NCI-H2196 treated with DMSO at 0.1 percent for 48 hours (cell line): ENCODE measurements around the gene MRPS18A.

Source experiments
- DNase-seq: peaks from one replicate; lab custom pipeline; 2025; ENCODE audit not compliant: unreplicated experiment; lab: John Stamatoyannopoulos, UW

MRPS18A gene

DNA sequence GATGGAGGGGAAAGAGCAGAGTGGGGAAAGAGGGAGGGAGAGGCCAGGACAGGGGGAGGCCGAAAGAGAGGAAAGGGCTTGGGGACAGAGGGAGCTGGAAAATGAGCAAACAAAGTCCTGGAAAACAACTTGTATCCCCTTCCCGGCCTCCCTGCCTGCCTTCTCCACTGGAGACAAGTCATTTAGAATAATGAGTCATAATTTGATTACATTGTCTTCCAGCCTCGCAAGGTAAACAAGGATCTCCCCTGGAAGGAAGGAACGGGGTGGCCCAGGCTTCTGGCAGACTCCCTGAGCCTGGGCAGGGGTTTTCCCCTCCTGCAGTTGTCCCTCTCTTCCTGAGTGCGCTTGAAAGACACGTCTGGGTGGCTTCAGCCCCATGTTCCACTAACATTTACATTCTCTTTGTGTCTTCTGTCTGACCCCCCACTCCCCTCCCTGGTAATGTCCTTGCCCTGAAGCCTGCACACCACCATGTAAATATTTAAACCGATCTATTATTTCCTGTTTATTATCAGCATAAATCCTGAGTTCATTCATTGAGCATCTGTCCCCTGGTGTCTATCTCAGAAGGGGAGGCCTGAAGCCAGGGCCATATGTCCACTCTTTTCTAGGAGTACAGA is 12.1 kb upstream of the MRPS18A start:
- DNase-seq, result no peak

DNA sequence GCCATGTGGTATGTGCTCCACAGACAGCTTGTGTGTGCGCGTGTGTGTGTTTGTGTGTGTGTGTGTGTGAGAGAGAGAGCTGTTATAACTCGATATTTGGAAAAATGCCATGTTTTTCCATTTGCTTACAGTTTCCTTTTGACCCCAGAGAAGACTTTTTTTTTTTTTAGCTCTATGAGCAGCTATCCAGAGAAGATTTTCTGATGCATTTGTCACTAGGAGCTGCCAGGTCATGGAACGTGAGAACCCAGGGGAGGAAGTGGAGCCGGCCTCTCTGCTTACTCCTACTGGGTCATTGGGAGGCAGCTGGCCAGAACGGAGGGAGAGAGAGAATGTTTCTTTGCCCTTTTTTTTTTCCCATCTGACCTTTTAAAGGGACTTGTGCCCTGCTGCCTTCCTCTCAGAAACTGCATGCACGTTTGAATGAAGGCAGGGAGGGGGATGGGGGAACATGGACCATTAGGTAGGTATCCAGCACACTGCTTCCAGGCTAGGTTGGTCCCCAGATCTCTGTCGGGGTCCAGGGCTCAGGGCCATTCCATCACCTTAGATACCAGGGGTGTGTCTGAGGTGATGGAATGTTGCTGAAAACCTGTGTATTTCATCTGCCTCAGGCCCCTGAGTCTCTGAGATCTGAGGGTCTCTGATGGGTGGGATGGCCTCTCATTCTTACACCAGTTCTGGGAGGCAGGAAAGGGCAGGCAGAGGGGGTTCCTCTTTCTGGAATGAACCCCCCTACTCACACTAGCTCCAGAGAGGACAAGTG is 11.2 kb upstream of the MRPS18A start:
- DNase-seq, result peak; percentile 40

DNA sequence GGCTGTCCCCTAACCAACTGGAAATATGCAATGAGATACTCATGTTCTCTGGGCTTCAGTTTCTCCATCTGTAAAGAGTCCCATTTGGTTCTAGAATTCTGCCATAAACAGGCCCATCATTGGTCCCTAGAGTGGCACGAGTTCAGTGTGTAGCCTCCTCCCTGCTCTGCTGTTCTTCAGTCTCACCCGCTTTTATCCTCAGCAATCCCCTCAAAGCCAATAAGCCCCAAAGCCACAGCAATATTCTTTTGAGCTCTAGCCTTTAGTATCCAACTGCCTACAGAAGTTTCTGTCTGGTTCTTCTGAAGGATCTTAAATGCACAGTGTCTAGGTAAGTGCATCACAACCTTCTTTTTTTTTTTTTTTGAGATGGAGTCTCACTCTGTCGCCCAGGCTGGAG is 9.8 kb upstream of the MRPS18A start:
- no peak for DNase-seq

DNA sequence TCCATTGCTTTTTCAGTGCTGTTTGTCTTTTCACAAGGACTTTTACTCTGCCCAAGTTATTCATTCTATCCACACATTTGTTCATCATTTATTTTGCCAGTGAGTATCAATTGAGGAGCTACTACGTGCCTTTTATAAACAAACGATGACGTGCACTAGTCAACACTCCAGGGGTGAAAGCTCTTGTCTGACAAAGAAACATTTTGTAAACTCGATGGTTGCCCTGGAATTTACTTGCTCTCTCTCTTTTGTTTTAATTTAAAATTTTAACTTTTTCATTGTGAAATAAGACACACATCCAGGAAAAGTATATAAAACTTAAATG is 8.3 kb upstream of the MRPS18A start:
- no peak for DNase-seq

DNA sequence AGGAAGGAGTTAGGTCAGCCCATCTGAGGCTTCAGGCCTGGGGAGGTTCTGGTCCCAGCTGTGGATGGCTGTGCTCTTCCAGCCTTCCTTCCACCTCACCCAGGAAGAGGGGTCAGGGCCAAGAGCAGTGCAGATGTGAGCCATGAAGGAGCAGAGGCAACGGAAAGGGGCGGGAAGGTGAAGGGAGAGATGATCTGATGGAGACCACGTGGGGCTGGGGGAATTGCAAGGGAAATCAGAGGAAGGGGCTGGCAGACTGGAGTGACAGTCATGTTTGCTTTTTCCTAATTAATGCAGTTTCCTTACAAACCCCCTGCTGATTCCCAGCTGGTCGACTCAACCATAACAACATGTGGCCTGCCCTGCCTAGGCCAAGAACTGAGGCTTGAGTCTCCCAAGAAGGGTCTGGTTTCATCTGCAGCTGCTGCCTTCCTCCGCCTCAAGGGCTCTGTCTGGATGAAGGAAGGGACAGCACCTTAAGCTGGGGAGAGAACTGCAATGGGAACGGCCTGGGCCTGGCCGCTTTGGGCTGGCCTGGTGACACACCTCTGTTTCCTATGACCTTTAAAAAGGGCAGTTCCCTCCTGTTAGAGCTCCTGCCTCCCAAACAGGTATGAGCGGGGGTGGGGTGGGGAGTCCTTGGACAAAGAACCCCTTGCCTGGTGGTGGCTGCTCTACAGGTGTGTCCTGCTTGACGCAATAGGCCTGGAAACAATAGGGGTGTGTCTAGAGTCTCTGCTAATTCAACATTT is 7.8 kb upstream of the MRPS18A start:
- DNase-seq, result no peak

DNA sequence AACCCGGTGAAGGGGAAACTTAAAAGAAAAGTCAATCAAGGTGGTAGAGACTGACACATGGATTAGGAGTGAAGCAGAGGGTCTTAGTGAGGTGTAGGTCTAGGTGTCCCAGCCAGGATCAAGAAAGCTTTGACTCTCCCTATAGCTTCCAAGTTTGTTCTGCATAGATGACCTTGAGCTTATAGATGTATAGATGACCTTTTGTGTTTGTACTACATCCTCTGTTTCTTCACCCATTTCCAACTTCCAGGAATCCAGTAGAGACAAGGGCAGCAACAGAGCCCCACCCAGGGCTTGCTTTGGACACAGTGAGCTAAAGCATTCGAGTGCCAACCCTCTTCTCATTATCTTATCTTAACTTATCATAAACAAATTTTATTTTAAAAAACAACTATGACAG is 1.8 kb upstream of the MRPS18A start:
- no peak for DNase-seq

DNA sequence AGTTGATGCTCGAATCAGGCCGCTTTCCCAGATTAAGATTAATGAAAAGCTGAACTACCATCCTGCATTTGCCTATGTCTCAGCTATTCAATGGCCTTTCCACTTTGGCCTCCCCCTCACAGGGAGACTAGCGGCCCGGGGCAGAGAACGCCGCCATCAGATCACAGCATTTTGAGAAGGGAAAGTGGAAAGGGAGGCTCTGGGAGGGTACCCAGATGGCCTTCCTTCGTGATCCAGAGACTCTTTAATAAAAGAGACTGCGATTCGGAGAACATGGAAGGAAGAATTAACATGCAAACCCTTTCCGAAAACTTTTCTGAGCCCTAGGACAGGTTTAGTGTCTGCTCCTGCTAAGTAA is 533 bp downstream of the MRPS18A start:
- no peak for DNase-seq

DNA sequence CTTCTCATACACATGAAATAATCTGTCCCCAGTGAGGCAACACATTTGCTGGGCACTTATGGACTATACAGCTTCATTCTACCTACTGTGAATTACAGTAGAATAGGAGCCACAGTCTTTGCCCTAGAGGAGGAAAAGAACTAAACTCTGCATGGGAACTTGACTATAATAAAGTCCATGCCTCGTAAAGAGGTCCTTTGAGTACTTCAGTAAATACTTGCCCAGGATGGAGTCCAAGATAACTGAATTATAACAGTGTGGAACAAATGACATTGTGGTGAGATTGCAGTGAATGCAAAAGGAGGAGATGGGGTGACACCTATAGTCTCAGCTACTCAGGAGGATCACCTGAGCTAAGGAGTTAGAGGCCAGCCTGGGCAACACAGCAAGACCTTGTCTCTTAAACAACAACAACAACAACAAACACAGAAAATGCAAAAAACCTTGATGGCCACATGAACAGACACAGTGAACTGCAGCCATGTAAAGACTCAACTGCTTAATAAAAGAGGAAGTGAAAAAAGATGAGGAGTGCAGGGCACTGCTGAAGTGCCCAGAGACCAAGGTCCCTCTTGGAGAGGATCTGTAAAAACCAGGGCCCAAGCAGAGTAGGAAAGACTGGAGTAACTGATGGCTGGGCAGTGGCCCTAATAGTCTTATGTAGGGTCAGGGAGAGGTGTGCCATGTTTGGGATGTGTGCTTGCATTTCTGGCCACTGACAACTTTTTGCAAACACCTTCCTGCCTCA is 3.7 kb downstream of the MRPS18A start:
- DNase-seq, result no peak

DNA sequence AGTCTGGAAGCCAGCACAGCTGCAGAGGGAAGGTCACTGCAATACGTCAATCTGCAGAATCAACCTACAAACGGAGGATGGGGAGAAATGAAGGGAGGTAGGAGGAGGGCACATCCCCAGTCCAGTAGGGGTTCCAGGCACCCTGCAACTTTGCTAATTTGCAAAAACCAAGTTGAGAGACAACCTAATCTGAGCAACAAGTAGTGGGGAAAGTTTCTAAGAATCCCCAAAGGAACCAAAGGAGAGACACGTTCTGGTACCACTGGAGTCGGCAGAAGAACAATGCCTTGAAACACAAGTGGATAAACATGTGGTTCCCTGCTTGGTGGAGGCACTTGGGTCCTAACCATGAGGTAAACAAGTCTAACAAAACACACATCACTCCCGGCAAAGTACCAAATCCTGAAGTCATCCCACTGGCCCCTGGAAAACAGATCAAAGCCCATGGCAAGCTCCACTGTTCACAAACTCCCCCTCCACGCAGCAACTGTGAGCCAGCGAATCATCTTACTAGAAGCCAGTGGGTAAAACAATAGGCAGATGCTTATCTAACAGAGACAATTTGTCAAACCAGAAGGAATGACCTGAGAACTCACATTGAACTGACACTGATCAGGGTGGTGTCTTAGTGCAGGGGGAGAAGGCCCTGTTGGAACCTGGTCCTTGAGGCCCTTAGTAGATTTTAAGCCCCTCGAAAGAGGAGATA is 4.7 kb downstream of the MRPS18A start:
- DNase-seq, result no peak

DNA sequence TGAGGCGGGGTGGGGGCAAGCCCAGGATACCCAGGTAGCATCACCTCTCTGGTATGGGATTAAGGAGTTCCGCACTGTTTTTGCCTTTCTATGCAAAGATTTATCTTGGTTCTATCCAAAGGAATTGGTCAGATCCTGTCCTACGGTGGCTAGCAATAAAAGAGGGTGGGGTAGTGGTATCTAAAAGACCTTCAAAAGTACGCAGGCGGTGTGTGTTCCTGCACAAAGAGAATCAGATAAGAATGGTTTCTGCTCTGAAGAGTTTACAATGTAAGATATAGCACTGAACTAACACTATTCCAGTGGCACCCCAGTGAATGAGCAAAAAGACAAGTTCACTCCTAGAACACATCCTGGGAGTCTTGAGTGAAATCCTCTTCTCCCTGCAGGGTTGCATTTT is 6.3 kb downstream of the MRPS18A start:
- DNase-seq, result no peak

DNA sequence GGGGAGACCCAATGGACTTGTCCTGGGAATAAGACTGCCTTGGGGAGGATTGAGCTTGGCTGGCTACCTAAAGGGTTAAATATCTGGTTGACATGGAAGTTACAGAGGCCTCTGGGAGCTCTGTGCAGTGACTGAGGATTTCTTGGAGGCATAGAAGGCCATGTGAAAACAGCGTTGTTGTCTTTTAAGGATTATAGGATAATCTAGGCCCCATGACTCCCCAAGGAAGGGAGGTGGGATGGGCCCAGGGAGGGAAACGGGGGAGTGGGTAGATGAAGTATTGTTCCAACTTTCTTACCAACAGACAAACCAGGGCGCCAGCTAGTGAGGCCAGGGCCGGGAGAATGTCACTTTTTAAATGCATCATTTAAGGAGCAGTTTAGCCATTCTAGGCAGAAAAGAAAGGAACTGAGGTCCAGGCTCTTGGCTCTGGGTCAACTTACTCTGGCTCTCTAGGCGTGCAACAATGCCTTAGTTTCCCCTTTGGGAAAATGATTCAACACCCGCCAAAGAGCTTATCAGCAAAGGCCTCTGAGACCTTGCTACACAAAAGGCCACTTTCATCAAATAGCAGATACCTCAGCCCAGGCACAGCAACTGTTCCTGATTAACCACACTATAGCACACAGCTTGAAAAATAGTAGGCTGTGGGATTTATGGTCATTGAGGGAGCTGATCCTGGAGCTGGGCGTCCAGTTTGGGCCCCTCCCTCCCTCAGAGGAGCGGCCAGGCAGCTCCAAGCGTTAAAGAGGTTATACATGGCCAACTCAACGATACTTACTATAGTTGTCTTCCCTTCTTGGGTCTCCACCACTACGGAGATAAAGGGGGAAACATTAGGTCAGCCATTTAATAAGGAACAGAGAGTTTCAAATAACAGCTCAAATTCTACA is 7.0 kb downstream of the MRPS18A start:
- no peak for DNase-seq

DNA sequence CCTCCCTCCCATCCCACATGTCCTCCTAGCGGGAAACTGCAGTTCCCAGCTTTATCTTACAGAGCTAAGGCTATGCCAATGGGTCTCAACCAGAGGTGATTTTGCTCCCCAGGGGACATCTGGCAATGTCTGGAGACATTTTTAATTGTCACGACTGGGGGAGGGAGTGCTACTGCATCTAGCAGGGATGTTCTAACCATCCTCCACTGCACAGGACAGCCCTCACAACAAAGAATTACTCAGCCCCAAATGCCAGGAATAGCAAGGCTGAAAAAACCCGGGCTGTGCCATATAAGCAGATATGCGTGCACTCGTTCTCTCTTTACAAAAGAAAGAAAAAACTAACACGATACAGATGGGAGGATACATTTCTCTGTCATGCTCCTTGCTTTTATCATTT is 8.5 kb downstream of the MRPS18A start:
- no peak for DNase-seq

DNA sequence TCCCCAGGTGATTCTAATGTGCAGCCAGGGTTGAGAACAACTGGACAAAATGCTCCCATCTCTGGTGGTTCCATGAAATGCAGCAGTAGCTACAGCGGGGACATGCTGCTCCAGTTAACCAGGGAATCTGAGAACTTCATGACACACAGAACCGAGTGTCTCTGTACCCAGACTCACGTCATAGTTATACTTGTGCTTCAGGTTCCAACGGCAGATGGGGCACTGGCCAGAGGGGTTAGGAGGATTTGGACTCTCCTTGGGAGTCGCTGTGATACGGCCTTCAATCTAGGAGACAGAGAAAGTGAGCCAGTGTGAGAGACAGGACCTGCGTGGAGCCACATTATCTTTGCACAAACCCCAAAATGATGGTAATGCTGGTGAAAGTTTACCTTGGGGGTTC is 9.2 kb downstream of the MRPS18A start:
- no peak for DNase-seq

DNA sequence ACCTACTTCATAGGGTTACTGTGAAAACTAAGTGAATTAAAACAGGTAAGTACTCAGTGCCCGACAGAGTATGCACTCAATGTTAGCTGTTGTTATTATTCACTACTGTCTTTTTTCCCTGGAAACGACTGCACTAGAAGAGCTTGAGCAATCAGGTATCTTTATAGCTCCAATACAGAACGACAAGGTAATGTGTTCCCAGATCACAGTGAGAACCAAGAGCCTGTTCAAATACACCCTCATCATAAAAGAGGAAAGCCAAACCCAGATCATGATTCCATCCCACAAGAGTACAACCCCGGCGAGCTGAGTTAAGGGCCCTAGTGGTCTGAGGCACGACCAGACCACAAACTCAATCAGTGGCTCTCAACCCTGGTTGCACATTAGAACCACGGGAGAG is 9.8 kb downstream of the MRPS18A start:
- no peak for DNase-seq

DNA sequence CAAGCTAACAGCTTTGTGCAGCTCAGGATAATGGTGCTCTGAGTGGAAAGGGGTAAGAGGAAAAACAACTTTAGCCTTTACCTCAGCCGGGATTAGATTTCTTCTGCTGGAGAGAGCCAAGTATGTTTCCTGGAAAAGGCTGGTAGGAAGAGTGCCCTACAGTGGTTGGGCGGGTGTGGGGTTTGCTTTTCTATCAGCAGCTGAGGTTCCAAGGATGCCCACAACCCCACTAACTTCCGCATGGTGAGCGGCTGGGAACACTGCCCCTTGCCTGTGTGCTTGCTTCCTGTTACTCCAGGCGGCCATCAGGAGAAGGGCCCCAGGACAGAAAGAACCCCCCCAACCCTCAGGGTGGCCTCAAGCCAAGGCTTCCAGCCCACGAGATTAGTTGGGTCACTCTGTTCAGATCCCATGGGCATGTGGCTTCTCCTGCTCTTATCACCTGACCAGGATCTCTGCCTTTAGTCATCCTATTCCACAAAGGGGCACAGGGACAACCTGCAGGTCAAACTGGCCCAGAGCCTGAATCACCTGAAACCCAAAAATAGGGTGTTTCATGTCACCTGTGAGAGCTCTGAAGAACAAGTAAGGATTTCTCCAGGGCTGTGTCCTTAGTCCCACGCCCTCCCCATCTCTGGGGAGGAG is 10.5 kb downstream of the MRPS18A start:
- DNase-seq, result no peak

DNA sequence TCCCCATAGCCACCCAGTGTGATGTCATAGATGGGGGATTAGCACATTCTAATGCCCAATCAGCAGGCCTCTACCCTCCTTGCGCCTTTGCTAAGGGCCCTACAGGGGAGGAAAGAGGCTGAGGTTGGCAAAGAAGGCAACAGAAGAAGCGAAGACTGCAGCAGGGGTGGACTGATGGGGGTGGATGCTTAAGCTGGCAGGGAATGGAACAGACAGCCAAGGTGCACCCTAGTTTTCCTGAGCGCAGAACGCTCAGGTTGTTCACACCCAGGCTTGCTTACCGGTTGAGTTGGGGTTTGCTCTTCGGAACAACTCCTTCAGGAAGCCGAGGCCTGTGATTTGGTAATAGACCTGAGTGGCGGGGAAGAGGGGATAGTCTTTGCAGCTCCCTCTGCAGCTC is 12.7 kb downstream of the MRPS18A start:
- no peak for DNase-seq

DNA sequence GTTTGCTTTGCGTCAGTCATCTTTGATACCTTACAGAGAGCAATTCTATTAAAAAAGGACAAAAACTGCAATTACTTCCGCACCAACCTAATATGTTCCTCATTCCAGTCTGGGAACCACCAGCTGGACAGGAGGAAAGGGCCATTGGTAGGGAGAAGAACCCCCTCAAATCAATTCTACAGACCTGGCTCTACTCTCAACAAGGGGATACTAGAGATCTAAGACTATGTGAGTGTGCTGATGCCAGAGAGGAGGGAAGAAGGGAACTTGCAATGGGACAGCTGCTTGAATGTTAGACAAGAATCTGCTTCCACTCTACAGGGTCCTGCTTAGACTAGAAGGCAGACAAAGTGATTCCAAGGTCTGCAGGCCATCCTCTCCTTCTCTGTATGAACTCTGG is 13.3 kb downstream of the MRPS18A start:
- DNase-seq, result no peak

DNA sequence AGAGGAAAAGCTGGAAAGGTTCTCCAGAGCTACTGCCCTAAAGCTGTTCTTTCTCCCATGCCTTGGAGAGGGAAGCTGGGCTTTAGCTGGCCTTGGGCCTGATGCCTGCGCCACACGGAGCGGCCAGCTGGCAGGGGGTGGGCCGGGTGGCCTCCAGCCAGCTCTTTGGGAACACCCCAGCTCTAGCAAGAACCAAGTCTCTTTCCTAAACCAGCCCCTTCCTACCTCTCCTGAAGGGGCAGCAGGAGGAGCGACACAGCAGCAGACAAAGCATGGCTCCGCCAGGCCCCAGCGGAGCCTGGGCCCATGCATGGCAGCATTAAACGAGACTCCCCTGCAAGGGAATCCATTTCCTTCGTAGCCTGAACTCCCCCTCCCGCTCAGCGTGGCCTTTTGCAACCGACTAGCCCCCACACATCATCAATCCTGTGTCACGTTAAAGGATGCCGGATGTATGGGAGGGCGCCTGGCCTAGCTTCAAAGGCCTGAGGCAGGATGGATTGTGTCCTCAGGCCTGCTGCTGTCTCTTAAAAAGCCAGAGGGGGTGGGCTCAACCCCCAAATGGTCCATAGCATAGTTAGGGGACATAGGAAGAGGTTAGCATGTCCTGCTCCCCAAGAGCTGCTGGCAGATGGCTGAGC is 14.0 kb downstream of the MRPS18A start:
- no peak for DNase-seq
